GM18907 (cell line): ENCODE measurements around the gene ADAM12.

Source experiments
- ATAC-seq: cut with Tn5 transposase; IDR thresholded peaks from one replicate; pipeline ENCODE4 v1.9.1; 2021; ENCODE audit warnings: mild to moderate bottlenecking, moderate library complexity; ENCODE audit not compliant: unreplicated experiment

Gene ADAM12

GRCh38 chr10:126158133-126158892 is 230.0 kb downstream of the ADAM12 start:
- no peak for ATAC-seq

- ATAC-seq: no peak
These were observed 231.1 kb downstream of the ADAM12 start for GRCh38 chr10:126157189-126157588.

DNA sequence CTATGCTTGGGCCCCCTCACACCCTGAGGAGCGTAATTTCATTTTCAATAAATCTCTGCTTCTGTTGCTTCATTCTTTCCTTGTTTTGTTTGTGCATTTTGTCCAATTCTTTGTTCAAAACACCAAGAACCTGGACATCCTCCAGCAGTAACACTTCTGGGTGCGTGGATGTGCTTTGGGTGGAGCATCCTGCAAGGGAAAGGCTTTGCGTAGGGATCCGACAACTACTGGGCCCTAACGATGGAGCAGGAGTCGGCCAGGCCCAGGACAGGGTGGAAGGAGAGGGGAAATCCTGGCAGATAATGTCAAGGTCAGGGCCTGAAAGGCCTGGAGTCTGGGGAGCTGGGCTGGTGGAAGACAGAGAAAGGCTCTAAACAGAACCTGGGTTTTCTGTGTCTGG is 231.8 kb downstream of the ADAM12 start:
- ATAC-seq: no peak

DNA sequence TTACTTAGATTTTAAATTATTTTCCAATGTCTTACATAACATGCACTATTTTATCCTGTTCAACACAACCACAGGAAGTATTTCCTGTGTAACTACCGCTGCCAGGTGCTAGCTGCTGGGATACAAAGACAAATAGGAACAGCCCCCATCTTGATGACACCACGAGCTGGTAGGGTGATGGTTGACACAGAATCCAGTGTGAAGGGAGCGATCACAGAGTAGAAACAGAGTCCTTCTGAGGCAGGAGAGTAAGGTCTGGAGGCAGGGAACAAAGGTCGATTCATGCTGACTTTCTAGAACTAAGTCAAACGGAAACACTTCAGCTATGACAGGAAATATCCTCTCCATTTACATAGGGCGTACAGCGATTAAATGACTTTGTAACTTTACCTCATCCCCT is 232.3 kb downstream of the ADAM12 start:
- no peak for ATAC-seq

DNA sequence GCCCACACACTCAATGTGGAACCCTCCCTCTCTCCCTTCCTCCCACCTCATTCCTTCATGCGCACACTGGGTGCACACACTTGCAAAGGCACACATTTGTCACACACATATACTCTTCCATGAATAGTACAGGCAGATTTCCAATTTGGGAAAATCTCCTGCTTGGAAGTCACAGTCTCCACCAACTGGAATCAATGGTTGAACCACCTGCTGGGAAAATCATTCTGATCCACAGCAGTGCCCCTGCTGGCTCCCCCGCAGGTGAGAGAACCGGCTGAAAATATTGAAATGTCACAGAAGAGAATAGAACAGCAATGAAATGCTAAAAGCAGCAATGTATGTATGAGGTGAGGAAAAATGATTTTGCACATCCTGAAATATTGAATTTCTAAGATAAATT is 232.7 kb downstream of the ADAM12 start:
- no peak for ATAC-seq

GRCh38 chr10:126153711-126154628 is 234.3 kb downstream of the ADAM12 start:
- no peak for ATAC-seq

DNA sequence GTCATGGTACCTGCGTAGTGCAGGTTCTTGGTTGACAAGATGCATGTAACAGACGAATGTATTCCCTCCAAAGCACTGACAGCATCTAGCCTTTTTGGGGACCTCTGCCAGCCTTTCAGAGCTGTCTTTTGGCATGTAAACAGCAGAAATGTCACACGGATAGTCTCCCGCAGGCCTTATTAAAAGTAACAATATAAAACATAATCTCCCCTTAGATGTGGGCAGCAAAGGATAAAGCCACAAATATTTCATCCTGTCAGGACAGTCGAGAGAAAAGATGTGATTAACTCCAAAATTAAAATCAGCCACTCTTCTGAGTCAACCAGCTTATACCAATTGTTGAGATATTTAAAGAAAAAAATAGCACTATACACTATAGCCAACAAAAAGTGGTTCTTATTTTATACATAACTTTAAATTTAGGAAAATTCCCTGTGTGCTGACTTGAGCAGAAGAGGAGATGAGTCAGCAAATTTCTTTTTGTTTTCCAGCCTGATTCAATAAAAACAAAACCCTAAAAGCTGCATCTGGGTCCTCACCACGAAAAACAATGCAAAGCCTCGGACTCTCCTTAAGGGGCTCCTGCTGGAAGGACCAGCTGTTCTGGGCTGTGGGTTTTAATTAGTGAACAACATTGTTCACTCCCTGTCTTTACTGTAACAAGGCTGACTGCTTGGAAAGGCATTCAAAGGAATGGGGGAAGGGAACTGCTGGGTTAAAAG is 240.2 kb downstream of the ADAM12 start:
- no peak for ATAC-seq

GRCh38 chr10:126146771-126147170 is 241.5 kb downstream of the ADAM12 start:
- no peak for ATAC-seq

GRCh38 chr10:126143117-126143516 is 245.2 kb downstream of the ADAM12 start:
- no peak for ATAC-seq

DNA sequence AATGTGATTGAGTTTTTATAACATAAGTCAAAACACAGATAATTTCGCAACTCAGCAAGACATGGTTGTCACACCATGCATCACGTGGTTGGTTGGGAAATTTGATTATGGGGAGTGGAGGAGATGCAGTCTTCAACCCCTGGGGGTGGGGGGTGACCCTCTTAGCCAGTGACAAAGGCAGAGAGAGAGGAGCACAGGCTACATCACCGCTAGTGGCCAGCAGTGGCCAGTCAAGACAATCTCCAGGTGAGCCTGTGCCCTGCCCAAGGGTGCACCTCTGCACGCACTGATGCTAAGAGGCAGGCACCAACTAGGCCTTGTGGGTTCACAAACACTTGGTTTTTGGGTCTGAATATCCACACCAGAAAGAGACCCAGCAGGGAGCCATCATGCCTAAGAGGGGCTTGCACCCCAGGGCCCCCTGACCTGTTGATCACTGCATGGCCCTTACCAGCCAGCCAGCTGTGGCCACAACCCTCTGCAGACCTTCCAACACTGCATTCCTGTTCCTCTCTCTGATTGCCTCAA is 247.5 kb downstream of the ADAM12 start:
- ATAC-seq: no peak

DNA sequence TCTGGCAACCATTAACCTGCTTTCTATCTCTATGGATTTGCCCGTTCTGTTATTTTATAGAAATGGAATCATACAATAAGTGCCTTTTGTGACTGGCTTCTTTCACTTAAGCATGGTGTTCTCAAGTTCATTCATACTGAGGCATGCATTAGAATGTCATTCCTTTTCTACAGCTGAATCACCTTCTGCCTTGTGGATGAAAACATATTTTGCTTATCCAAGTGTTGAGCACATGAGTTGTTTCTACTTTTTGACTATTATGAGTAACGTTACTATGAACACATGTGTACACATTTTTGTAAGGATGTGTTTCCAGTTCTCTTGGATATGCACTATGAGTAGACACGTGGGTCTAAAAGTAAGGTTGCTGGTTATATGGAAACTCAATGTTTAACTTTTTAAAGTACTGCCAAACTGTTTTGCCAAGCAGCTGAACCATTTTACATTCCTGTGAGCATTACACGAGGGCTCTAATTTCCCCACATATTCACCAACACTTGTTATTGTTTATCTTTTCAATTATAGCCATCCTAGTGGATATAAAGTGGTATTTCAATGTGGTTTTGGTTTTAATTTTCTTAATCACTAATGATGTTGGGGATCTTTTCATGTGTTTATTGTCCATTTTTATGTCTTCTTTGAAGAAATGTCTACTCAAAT is 250.6 kb downstream of the ADAM12 start:
- no peak for ATAC-seq

DNA sequence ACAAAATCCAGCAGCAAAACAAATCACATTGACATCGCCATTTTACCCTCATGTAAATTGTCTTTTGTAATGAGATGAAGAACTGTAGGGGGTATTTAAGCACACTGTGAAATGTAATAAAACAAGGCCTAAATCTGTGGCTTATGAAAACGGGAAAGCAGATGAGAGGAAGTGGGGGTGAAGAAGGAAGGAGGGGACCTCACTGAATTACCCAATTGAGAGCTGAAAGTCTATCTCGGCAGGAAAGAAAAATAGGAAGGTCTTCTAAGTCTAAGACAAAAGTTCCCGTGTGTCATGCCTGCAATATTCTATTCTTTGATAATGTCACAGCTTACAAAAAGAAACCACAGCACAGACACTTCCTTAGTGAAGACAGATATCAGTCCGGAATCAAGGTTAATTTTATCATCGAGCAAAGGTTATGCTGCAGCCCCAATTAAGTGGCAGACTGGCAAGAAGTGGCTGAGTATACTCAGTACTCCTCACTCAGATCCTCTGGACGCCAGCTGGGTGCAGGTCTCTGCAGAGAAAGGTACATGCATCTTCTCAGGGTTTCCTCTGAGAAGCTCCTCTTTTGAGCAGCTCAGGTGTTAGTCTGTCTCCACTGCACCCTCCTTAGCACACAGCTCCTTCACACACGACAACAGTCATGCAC is 252.2 kb downstream of the ADAM12 start:
- no peak for ATAC-seq

- ATAC-seq: no peak
These were observed 253.1 kb downstream of the ADAM12 start for GRCh38 chr10:126135177-126135576.

GRCh38 chr10:126133906-126134656 is 254.2 kb downstream of the ADAM12 start:
- no peak for ATAC-seq

- ATAC-seq: no peak
These were observed 255.1 kb downstream of the ADAM12 start for GRCh38 chr10:126133082-126133620.

DNA sequence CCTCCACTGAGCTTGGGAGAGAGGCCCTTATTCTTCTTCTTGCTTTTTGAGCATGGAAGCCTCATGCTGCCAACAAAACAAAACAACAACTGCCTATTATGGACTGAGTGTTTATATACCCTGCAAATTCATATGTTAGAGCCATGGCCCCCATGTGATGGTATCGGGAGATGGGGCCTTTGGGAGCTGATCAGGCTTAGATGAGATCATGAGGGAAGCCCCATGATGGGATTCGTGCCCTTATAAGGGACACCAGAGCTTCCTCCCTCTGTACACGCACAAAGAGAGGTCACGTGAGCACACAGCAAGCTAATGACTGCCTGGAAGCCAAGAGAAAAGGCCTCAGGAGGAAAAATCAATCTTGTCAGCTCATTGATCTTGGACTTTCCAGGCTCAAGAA is 256.9 kb downstream of the ADAM12 start:
- no peak for ATAC-seq

DNA sequence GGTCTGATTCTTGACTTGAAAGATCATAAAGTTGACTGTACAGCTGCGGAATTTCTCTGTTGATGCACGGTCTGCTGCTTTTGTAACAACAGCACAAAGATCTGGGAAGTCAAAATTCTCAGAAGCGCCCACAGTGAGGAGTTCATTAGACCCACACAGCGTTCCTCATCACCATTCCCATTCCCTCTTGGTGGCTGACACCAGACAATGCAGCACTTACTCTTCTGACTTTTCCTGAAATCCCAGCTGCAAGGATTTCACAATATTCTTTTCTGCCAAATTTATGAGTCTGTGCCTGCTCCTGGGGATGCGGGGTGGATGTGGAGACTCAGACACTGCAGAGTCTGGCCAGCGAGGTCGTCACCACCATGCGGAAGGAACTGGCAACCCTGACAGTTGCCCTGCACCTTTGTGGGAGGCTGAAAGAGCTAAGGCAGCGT is 258.0 kb downstream of the ADAM12 start:
- no peak for ATAC-seq

GRCh38 chr10:126129026-126129425 is 259.3 kb downstream of the ADAM12 start:
- no peak for ATAC-seq

GRCh38 chr10:126128581-126128980 is 259.7 kb downstream of the ADAM12 start:
- no peak for ATAC-seq
